Testis (tissue), 3 donors: ENCODE data around the gene TCF4. TPM values are rescaled to one million over a fixed set of nuclear protein-coding genes. Genes with fewer than 3 reads are reported as not detected.

Experiments used
- DNase-seq: peaks from one replicate; pipeline ENCODE4 v3.0.0-alpha.2; 2019
- H3K27ac ChIP-seq, 2 donors: fragments of 200-600 bp; sonication (generic); one replicate each; pipeline ENCODE4 v1.5.1; 2019
- H3K27me3 ChIP-seq: fragments of 200-600 bp; sonication (generic); one replicate; pipeline ENCODE4 v1.5.1; 2019
- H3K36me3 ChIP-seq: fragments of 200-600 bp; sonication (generic); one replicate; pipeline ENCODE4 v1.5.1; 2017; ENCODE audit warnings: low read depth; ENCODE audit errors: missing control alignments
- H3K4me1 ChIP-seq: fragments of 200-600 bp; sonication (generic); one replicate; pipeline ENCODE4 v1.5.1; 2019
- H3K4me3 ChIP-seq, 2 donors: fragments of 200-600 bp; sonication (generic); one replicate each; pipeline ENCODE4 v1.5.1; 2017 to 2019
- H3K9me3 ChIP-seq: fragments of 200-600 bp; sonication (generic); one replicate; pipeline ENCODE4 v1.5.1; 2017
- POLR2A ChIP-seq: fragments of 450-650 bp; IDR thresholded peaks from one replicate; pipeline ENCODE4 v1.6.1; 2017; ENCODE audit warnings: antibody characterized with exemption, mild to moderate bottlenecking, moderate library complexity
- WGBS, 2 donors: methylation state at CpG; one replicate each; pipeline ENCODE4 v1.1.5; 2018; 5-methylcytosine and 5-hydroxymethylcytosine counted together
- intact Hi-C: fragments of 100-400 bp; cut with DNase I; formaldehyde crosslinking; loops from one replicate; pipeline ENCODE4 v1.15.1; 2023; ENCODE audit warnings: low total_unique reads
- polyA plus RNA-seq: library from polyadenylated mRNA; stranded (reverse); fragments of 350-450 nt; fragmentation: Illumina TruSeq; extraction: RNeasy Lipid Tissue Mini Kit (QIAGEN cat#74804); gene quantifications from one replicate; pipeline ENCODE4 v1.2.3, GENCODE V29; 2014; ENCODE audit warnings: low read depth, low replicate concordance; ENCODE audit not compliant: insufficient read depth
- total RNA-seq, 2 donors: library from RNA; depleted of rRNA; stranded (reverse); fragments of >200 nt; gene quantifications; one replicate each; pipeline ENCODE4 v1.2.3, GENCODE V29; 2016
- TF ChIP-seq, protein P1 (sequence below), 3 experiments: fragments of 450-650 bp in 2 of 3; fragments of 200-600 bp in 1 of 3; sonication (generic) in 1 of 3; IDR thresholded peaks; one replicate each; pipeline ENCODE4 v1.5.1; 2016 to 2019; ENCODE audit warnings: antibody characterized with exemption in 3 of 3, mild to moderate bottlenecking in 2 of 3, moderate library complexity in 1 of 3

TCF4 gene
- total and polyA plus RNA-seq, 3 donors from 2014 or later, result 50.8 to 122 (median 110) TPM

DNA sequence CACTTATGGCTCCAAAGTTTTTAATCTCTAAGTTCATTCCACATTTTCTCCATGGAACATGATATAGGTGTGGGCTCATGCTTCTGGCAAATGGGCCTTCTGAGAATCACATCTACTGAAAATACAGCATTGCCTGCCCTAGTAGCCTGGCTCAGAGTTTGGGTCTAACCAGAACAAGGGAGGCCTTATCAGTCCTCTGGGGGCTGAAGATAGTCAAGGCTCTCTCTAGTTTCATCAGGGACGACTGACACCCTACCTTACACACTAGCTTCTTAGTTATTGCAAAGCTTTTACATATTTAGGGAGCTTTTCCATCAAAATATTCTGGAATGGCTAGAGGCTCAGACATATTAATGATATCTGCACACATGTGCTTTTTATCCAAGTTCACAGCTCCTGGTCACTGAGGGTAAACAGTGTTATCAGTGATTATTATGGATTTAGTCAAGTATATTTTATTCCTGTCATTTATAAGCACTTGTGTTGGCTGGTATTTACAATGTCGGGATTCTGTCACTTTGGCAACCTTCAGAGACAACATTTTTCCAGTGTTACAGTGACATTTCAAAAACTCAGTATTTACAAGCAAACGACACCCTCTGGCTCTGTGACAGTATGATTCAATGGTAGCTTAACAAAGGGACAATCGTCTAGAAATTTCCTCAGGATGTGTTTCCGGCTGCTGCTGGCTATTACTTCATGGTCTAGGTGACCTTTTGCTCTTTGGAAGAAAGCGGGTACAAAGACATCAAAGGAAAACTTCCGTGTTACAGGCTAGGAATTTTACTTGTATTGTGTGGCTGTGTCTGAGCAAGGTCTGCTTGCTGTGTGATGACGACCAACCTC, 200.6 kb downstream of the TCF4 start:
- H3K27me3 ChIP-seq, result no peaks in the 10 kb centered on the region
- H3K36me3 ChIP-seq, result no peaks in the 10 kb centered on the region
- TF ChIP-seq POLR2A, result no peak
- TF ChIP-seq, protein P1, sequence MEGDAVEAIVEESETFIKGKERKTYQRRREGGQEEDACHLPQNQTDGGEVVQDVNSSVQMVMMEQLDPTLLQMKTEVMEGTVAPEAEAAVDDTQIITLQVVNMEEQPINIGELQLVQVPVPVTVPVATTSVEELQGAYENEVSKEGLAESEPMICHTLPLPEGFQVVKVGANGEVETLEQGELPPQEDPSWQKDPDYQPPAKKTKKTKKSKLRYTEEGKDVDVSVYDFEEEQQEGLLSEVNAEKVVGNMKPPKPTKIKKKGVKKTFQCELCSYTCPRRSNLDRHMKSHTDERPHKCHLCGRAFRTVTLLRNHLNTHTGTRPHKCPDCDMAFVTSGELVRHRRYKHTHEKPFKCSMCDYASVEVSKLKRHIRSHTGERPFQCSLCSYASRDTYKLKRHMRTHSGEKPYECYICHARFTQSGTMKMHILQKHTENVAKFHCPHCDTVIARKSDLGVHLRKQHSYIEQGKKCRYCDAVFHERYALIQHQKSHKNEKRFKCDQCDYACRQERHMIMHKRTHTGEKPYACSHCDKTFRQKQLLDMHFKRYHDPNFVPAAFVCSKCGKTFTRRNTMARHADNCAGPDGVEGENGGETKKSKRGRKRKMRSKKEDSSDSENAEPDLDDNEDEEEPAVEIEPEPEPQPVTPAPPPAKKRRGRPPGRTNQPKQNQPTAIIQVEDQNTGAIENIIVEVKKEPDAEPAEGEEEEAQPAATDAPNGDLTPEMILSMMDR (IDR thresholded peaks at IDR 0.05), result no peak
- no peak for DNase-seq
- no peaks in the 10 kb centered on the region for H3K9me3 ChIP-seq
- WGBS, 2 donors, result 66 to 70% methylated on average over 8 of the region's 8 CpGs
- H3K4me1 ChIP-seq, result peaks cover 10% of the 10 kb centered on the region
- peak overlapping the region in 1 of 2 donors; percentile 31 for H3K27ac ChIP-seq
- intact Hi-C loops, result no loop called here
- no peak overlapping the region for H3K4me3 ChIP-seq

DNA sequence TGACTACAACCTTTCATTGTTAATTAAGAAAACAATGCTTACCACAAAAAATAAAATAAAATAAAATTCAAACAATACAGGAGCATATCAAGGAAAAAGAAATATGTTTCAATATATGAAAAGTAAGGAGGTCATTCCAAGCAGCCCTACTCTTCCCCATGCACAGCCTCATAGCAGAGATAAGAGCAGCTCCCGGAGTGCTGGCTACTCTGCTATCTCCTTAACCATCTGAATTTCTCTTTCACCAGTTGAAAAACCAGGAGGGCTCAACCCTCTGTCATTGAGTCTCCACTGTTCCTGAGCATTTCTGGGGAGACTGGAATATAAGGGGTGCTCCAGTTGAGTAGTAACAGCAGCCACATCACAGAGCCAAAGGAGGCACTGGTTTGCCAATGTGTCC, 201.4 kb downstream of the TCF4 start:
- peaks cover 10% of the 10 kb centered on the region for H3K4me1 ChIP-seq
- H3K4me3 ChIP-seq, result no peak overlapping the region
- H3K27ac ChIP-seq, result peak overlapping the region in 1 of 2 donors; percentile 32
- intact Hi-C loops, result no loop called here
- 54 to 69% methylated on average over 1 of the region's 1 CpG for WGBS, 2 donors
- H3K27me3 ChIP-seq, result no peaks in the 10 kb centered on the region
- no peaks in the 10 kb centered on the region for H3K36me3 ChIP-seq
- no peak for DNase-seq
- H3K9me3 ChIP-seq, result no peaks in the 10 kb centered on the region
- TF ChIP-seq POLR2A, result no peak
- TF ChIP-seq, protein P1 (IDR thresholded peaks at IDR 0.05), result no peak

DNA sequence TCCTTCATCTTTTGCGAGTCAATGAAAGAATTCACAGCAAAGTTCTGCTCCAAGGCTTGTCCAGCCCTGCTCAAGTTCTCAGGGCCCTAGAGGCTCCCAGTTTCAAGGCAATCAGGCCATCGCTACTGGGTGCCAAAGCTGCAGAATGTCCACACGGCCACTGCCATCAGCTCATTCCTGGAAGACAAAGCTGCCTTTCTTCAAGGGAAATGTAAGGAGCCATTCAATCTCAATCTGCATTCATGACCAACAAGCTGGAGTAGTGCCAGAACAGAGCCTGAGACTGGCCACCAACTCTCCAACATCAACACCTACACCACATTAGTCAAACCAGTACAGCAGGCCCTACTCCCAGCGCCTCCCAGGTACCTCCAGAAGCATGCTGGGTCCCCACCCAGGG, 202.2 kb downstream of the TCF4 start:
- 70 to 87% methylated on average over 3 to 4 of the region's 4 CpGs for WGBS, 2 donors
- DNase-seq, result peak; percentile 77

DNA sequence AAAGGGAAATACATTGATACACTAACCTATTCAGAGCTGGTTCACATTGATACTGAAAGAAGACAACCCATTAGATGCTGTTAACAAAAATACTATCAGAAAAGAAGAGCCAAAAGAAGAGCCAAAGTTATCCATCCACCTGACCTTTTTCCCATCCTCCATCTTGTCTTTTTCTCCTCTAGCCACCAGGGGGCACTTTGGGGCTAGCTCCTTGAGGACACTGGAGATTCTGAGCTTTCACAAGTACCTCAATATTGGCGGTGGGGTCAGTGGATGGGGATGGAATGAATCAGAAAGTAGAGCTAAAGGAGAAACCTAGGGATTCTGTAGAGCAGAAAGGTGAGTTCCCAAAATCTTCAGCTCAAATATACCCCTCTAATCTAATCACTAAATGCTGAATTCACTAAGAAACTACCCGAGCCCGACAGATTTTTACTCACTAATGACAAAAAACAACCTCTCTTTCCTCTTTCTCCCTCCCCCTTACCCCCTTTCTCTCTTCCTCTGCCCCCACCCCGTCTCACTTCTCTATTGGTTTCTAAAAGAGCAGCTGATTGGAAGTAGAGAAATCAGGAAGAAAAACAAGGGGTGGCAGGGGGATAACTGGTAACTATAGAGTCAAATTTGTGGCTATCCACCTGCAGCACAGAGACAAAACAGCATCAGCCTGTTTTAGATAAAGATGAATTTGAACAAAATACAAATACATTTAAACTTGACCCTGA, 203.3 kb downstream of the TCF4 start:
- H3K4me3 ChIP-seq, result no peak overlapping the region
- H3K9me3 ChIP-seq, result no peaks in the 10 kb centered on the region
- peak; percentile 60 for DNase-seq
- no peaks in the 10 kb centered on the region for H3K27me3 ChIP-seq
- peaks cover 10% of the 10 kb centered on the region for H3K4me1 ChIP-seq
- WGBS, 2 donors, result 76 to 83% methylated on average over 4 of the region's 4 CpGs
- H3K27ac ChIP-seq, result no peak overlapping the region
- no peak for TF ChIP-seq POLR2A
- TF ChIP-seq, protein P1 (IDR thresholded peaks at IDR 0.05), result peak in 2 of 3 experiments; percentile 34 to 50
- intact Hi-C loops, result no loop called here
- H3K36me3 ChIP-seq, result no peaks in the 10 kb centered on the region

More for the DNA sequence above, 202.2 kb downstream of the TCF4 start:
- peaks cover 10% of the 10 kb centered on the region for H3K4me1 ChIP-seq
- H3K36me3 ChIP-seq, result no peaks in the 10 kb centered on the region
- no peaks in the 10 kb centered on the region for H3K9me3 ChIP-seq
- TF ChIP-seq, protein P1 (IDR thresholded peaks at IDR 0.05), result no peak
- no peak for TF ChIP-seq POLR2A
- H3K4me3 ChIP-seq, result no peak overlapping the region
- no peak overlapping the region for H3K27ac ChIP-seq
- intact Hi-C loops, result no loop called here
- H3K27me3 ChIP-seq, result no peaks in the 10 kb centered on the region
